Subcutaneous abdominal adipose tissue (tissue), 5 donors: ENCODE measurements around the gene GREB1.

Experiments
- H3K27ac ChIP-seq: one replicate; pipeline ENCODE4 v1.7.0; 2013; ENCODE audit warnings: low read depth, mild to moderate bottlenecking, inconsistent platforms, low read length, moderate library complexity
- H3K27me3 ChIP-seq, 5 donors: one replicate each; pipeline ENCODE4 v1.7.0; 2013; ENCODE audit warnings: low read length in 5 of 5, inconsistent platforms in 1 of 5; ENCODE audit not compliant: control insufficient read depth in 5 of 5, insufficient read depth in 4 of 5
- H3K36me3 ChIP-seq, 5 donors: one replicate each; pipeline ENCODE4 v1.7.0; 2013; ENCODE audit warnings: low read length in 5 of 5; ENCODE audit not compliant: control insufficient read depth in 5 of 5, insufficient read depth in 5 of 5
- H3K4me1 ChIP-seq, 5 donors: one replicate each; pipeline ENCODE4 v1.7.0; 2013; ENCODE audit warnings: low read length in 5 of 5, mild to moderate bottlenecking in 3 of 5, moderate library complexity in 1 of 5; ENCODE audit not compliant: control insufficient read depth in 5 of 5, insufficient read depth in 5 of 5
- H3K4me3 ChIP-seq, 5 donors: one replicate each; pipeline ENCODE4 v1.7.0; 2013; ENCODE audit warnings: low read length in 5 of 5, low read depth in 1 of 5
- H3K9ac ChIP-seq, 5 donors: one replicate each; pipeline ENCODE4 v1.7.0; 2013; ENCODE audit warnings: low read length in 5 of 5, mild to moderate bottlenecking in 4 of 5, moderate library complexity in 3 of 5
- H3K9me3 ChIP-seq, 5 donors: one replicate each; pipeline ENCODE4 v1.7.0; 2013; ENCODE audit warnings: low read length in 5 of 5; ENCODE audit not compliant: control insufficient read depth in 5 of 5
- donor health status: healthy.
- donor health status: healthy.
- donor health status: healthy.
- donor health status: healthy.
- donor health status: healthy.

The GREB1 gene

GRCh38 chr2:11683476-11683875 is 149.6 kb downstream of the GREB1 start:
- H3K4me3 ChIP-seq = no peak overlapping the region
- peaks cover 3 to 12% (median 10%) of the 10 kb centered on the region in 5 donors for H3K4me1 ChIP-seq
- H3K36me3 ChIP-seq = no peaks in the 10 kb centered on the region
- no peak overlapping the region for H3K27ac ChIP-seq
- peaks cover 2 to 15% (median 8%) of the 10 kb centered on the region in 5 donors for H3K27me3 ChIP-seq
- no peak overlapping the region for H3K9ac ChIP-seq
- no peaks in the 10 kb centered on the region for H3K9me3 ChIP-seq

- peaks cover 0 to 13% (median 8%) of the 10 kb centered on the region in 5 donors for H3K27me3 ChIP-seq
Observed at GRCh38 chr2:11683966-11684365, 150.1 kb downstream of the GREB1 start.

GRCh38 chr2:11684894-11685460 is 151.1 kb downstream of the GREB1 start:
- Histone ChIP-seq H3K27ac (no peak overlapping the region), H3K36me3 (no peaks in the 10 kb centered on the region), H3K4me3 (no peak overlapping the region), H3K4me1 (peaks cover 3 to 19% (median 18%) of the 10 kb centered on the region in 5 donors), H3K9me3 (no peaks in the 10 kb centered on the region), H3K9ac (no peak overlapping the region), H3K27me3 (peaks cover 0 to 11% (median 7%) of the 10 kb centered on the region in 5 donors)

More at GRCh38 chr2:11683966-11684365, 150.1 kb downstream of the GREB1 start:
- H3K4me3 ChIP-seq = no peak overlapping the region
- H3K27ac ChIP-seq = no peak overlapping the region
- no peak overlapping the region for H3K9ac ChIP-seq
- H3K4me1 ChIP-seq = peaks cover 3 to 17% (median 15%) of the 10 kb centered on the region in 5 donors
- no peaks in the 10 kb centered on the region for H3K36me3 ChIP-seq
- no peaks in the 10 kb centered on the region for H3K9me3 ChIP-seq

- Histone ChIP-seq H3K27me3 (peaks cover 0 to 11% (median 7%) of the 10 kb centered on the region in 5 donors), H3K4me3 (no peak overlapping the region), H3K36me3 (no peaks in the 10 kb centered on the region), H3K9ac (no peak overlapping the region), H3K9me3 (no peaks in the 10 kb centered on the region), H3K27ac (no peak overlapping the region), H3K4me1 (peaks cover 3 to 19% (median 18%) of the 10 kb centered on the region in 5 donors)
Observed at GRCh38 chr2:11685906-11686470, 152.1 kb downstream of the GREB1 start.

GRCh38 chr2:11687736-11688135 is 153.9 kb downstream of the GREB1 start:
- no peaks in the 10 kb centered on the region for H3K36me3 ChIP-seq
- H3K4me1 ChIP-seq = peaks cover 3 to 35% (median 26%) of the 10 kb centered on the region in 5 donors
- H3K27ac ChIP-seq = peak overlapping the region; percentile 71
- peak overlapping the region in 1 of 5 donors; percentile 43 for H3K9ac ChIP-seq
- no peaks in the 10 kb centered on the region for H3K9me3 ChIP-seq
- peak overlapping the region in 3 of 5 donors; percentile 52 to 56 (median 54) for H3K4me3 ChIP-seq
- H3K27me3 ChIP-seq = peaks cover 0 to 11% (median 7%) of the 10 kb centered on the region in 5 donors

- Histone ChIP-seq H3K27me3 (peaks cover 0 to 9% (median 6%) of the 10 kb centered on the region in 5 donors), H3K4me1 (peaks cover 3 to 43% (median 32%) of the 10 kb centered on the region in 5 donors), H3K9me3 (no peaks in the 10 kb centered on the region), H3K4me3 (peak overlapping the region in 4 of 5 donors; percentile 42 to 56 (median 53)), H3K36me3 (no peaks in the 10 kb centered on the region), H3K9ac (peak overlapping the region; percentile 42 to 57 (median 49)), H3K27ac (peak overlapping the region; percentile 71)
Observed at GRCh38 chr2:11688222-11689069, 154.6 kb downstream of the GREB1 start.

GRCh38 chr2:11691076-11691660 is 157.3 kb downstream of the GREB1 start:
- H3K27me3 ChIP-seq = no peaks in the 10 kb centered on the region
- no peak overlapping the region for H3K4me3 ChIP-seq
- no peaks in the 10 kb centered on the region for H3K9me3 ChIP-seq
- H3K36me3 ChIP-seq = no peaks in the 10 kb centered on the region
- peak overlapping the region in 1 of 5 donors; percentile 20 for H3K9ac ChIP-seq
- H3K27ac ChIP-seq = peak overlapping the region; percentile 65
- peaks cover 3 to 43% (median 33%) of the 10 kb centered on the region in 5 donors for H3K4me1 ChIP-seq
